ENCODE data around the gene NRARP.

GRCh38 chr9:137313326-137313936 is 11.4 kb upstream of the NRARP start:
- TF ChIP-seq, protein P1, sequence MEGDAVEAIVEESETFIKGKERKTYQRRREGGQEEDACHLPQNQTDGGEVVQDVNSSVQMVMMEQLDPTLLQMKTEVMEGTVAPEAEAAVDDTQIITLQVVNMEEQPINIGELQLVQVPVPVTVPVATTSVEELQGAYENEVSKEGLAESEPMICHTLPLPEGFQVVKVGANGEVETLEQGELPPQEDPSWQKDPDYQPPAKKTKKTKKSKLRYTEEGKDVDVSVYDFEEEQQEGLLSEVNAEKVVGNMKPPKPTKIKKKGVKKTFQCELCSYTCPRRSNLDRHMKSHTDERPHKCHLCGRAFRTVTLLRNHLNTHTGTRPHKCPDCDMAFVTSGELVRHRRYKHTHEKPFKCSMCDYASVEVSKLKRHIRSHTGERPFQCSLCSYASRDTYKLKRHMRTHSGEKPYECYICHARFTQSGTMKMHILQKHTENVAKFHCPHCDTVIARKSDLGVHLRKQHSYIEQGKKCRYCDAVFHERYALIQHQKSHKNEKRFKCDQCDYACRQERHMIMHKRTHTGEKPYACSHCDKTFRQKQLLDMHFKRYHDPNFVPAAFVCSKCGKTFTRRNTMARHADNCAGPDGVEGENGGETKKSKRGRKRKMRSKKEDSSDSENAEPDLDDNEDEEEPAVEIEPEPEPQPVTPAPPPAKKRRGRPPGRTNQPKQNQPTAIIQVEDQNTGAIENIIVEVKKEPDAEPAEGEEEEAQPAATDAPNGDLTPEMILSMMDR (IDR thresholded peaks at IDR 0.05), result no peak
- no peak for TF ChIP-seq POLR2A (IDR thresholded peaks at IDR 0.05)
